Smooth muscle cell (in vitro differentiated cells): ENCODE measurements around the gene RBMS1. TPM values are rescaled to one million over a fixed set of nuclear protein-coding genes. Genes with fewer than 3 reads are reported as not detected.

Source experiments
- DNase-seq: peaks from one replicate; lab custom pipeline; 2025; ENCODE audit not compliant: unreplicated experiment; lab: John Stamatoyannopoulos, UW
- H2AFZ ChIP-seq: fragments of 200-600 bp; sonication (generic); 2 replicates; pipeline ENCODE4 v1.6.0; 2016; ENCODE audit warnings: antibody characterized with exemption, low read depth, mild to moderate bottlenecking
- H3F3A ChIP-seq: fragments of 200-600 bp; sonication (generic); 2 replicates; pipeline ENCODE4 v1.6.0; 2017; ENCODE audit warnings: antibody characterized with exemption, low read depth
- H3K27ac ChIP-seq: fragments of 200-600 bp; sonication (generic); 2 replicates; pipeline ENCODE4 v1.5.1; 2016; ENCODE audit warnings: low read depth, mild to moderate bottlenecking
- H3K27me3 ChIP-seq: fragments of 200-600 bp; sonication (generic); 2 replicates; pipeline ENCODE4 v1.6.1; 2016; ENCODE audit warnings: low read depth, mild to moderate bottlenecking
- H3K36me3 ChIP-seq: fragments of 200-600 bp; sonication (generic); 2 replicates; pipeline ENCODE4 v1.5.1; 2016; ENCODE audit warnings: low read depth
- H3K4me1 ChIP-seq: fragments of 200-600 bp; sonication (generic); 2 replicates; pipeline ENCODE4 v1.5.1; 2016; ENCODE audit warnings: low read depth
- H3K4me2 ChIP-seq: fragments of 200-600 bp; sonication (generic); 2 replicates; pipeline ENCODE4 v1.6.0; 2016; ENCODE audit warnings: mild to moderate bottlenecking
- H3K4me3 ChIP-seq: fragments of 200-600 bp; sonication (generic); 2 replicates; pipeline ENCODE4 v1.5.1; 2016; ENCODE audit warnings: mild to moderate bottlenecking
- H3K79me2 ChIP-seq: fragments of 200-600 bp; sonication (generic); 2 replicates; pipeline ENCODE4 v1.6.0; 2016; ENCODE audit warnings: low read depth, mild to moderate bottlenecking
- H3K9ac ChIP-seq: fragments of 200-600 bp; sonication (generic); 2 replicates; pipeline ENCODE4 v1.6.0; 2016; ENCODE audit warnings: low read depth
- H3K9me3 ChIP-seq: fragments of 200-600 bp; sonication (generic); replicated peaks from 2 replicates; pipeline ENCODE4 v1.5.1; 2016; ENCODE audit warnings: low read depth
- H4K20me1 ChIP-seq: fragments of 200-600 bp; sonication (generic); 2 replicates; pipeline ENCODE4 v1.6.0; 2016; ENCODE audit warnings: low read depth
- CTCF ChIP-seq: fragments of 200-600 bp; sonication (generic); IDR thresholded peaks from 2 replicates; pipeline ENCODE4 v1.5.1; 2017; ENCODE audit warnings: borderline replicate concordance, mild to moderate bottlenecking, antibody characterized with exemption; ENCODE audit not compliant: insufficient read depth, poor library complexity, severe bottlenecking
- WGBS: methylation state at CpG from one replicate; pipeline ENCODE4 v1.1.7; 2016; ENCODE audit warnings: low lambda C conversion rate; 5-methylcytosine and 5-hydroxymethylcytosine counted together
- polyA plus RNA-seq: library from polyadenylated mRNA; unstranded; fragments of >200 nt; fragmentation: Nextera tagmentation; extraction: Ambion mirVana; gene quantifications from 2 replicates; pipeline ENCODE4 v1.2.1, GENCODE V29; 2016
- total RNA-seq: library from RNA; depleted of rRNA; stranded (reverse); fragments of >200 nt; gene quantifications from 2 replicates; pipeline ENCODE4 v1.2.3, GENCODE V29; 2014

RBMS1 gene
- total and polyA plus RNA-seq, 2 experiments from 2014 or later = 103 to 160 TPM

DNA sequence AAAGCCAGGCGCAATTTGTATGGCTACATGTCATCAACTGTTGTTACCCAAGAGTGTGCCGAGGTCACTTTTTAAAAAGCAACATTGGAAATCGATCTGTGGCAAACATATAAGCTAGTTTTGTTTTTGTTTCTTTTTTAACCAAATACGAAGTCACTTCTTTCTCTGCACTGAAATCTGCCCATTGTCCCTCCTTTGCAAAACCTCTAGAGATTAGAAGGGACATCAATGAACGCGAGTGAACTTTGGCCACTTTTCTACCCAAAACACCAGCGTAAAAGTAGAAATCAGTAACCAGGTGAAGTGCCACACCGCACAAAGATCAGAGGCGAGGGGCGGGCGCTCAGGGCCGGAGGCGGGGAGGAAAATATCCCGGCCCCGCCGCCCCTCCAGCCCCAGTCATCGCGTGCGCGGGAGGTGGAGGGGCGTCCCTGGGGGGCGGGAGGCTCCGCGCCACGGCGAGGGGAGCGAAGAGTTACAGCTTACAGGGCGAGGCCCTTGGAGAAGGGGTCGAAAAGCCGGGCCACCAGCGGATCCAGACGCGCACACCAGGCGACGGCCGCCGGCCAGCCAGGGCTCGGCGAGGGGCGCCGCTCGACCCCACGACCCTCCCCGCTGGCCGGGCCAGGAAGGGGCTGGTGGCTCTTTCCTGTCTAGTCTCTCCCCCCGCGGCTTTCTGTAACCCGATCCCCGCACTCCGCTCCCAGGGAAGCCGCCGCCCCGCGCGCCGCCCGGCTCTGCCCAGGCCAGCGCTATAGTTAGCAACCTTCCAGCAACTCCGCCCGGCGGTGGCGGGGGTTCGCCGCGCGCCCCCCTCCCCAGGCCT is 993 bp downstream of the RBMS1 start:
- 2% methylated on average over 45 of the region's 66 CpGs for WGBS
- no peaks in the 10 kb centered on the region for H3K27me3 ChIP-seq
- H3F3A ChIP-seq = no peaks in the 10 kb centered on the region
- peaks cover 12% of the 10 kb centered on the region for H3K4me1 ChIP-seq
- peaks cover 39% of the 10 kb centered on the region for H4K20me1 ChIP-seq
- H3K4me3 ChIP-seq = peak overlapping the region; percentile 99
- H3K36me3 ChIP-seq = no peaks in the 10 kb centered on the region
- peaks cover 60% of the 10 kb centered on the region for H3K79me2 ChIP-seq
- H2AFZ ChIP-seq = peak overlapping the region; percentile 73
- peak overlapping the region; percentile 99 for H3K27ac ChIP-seq
- no peaks in the 10 kb centered on the region for H3K9me3 ChIP-seq
- no peak for TF ChIP-seq CTCF
- H3K4me2 ChIP-seq = peak overlapping the region; percentile 100
- peak; percentile 63 for DNase-seq
- peak overlapping the region; percentile 99 for H3K9ac ChIP-seq

DNA sequence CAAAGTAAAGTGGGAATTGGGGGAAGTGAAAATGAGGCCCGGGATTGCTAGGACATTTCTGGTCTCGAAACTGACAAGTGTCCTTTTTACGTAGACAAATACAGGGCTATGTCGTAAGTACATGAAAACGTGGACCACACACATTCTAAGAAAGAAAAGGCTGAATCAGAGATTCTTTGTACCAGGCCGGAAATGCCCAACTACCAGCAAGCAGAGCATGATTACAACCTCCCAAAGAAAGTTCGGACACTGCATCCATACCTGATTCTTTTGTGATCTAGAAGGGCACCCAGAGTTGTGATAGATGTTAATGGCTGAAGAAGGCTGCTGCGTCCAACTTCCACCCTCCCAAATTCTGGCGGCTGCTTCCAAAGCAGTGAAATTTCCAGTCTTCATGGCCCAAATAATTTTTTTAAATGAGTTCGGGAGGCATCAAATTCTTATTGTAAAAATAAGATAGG is 1.7 kb downstream of the RBMS1 start:
- peaks cover 12% of the 10 kb centered on the region for H3K4me1 ChIP-seq
- no peak for TF ChIP-seq CTCF
- peak overlapping the region; percentile 73 for H2AFZ ChIP-seq
- H3K27ac ChIP-seq = peak overlapping the region; percentile 99
- peak overlapping the region; percentile 99 for H3K4me3 ChIP-seq
- H3K9ac ChIP-seq = peak overlapping the region; percentile 99
- peak overlapping the region; percentile 100 for H3K4me2 ChIP-seq
- 1% methylated on average over 10 of the region's 10 CpGs for WGBS
- H3F3A ChIP-seq = no peaks in the 10 kb centered on the region
- no peaks in the 10 kb centered on the region for H3K9me3 ChIP-seq
- no peaks in the 10 kb centered on the region for H3K27me3 ChIP-seq
- H3K36me3 ChIP-seq = no peaks in the 10 kb centered on the region
- no peak for DNase-seq
- peaks cover 67% of the 10 kb centered on the region for H3K79me2 ChIP-seq
- peaks cover 46% of the 10 kb centered on the region for H4K20me1 ChIP-seq

DNA sequence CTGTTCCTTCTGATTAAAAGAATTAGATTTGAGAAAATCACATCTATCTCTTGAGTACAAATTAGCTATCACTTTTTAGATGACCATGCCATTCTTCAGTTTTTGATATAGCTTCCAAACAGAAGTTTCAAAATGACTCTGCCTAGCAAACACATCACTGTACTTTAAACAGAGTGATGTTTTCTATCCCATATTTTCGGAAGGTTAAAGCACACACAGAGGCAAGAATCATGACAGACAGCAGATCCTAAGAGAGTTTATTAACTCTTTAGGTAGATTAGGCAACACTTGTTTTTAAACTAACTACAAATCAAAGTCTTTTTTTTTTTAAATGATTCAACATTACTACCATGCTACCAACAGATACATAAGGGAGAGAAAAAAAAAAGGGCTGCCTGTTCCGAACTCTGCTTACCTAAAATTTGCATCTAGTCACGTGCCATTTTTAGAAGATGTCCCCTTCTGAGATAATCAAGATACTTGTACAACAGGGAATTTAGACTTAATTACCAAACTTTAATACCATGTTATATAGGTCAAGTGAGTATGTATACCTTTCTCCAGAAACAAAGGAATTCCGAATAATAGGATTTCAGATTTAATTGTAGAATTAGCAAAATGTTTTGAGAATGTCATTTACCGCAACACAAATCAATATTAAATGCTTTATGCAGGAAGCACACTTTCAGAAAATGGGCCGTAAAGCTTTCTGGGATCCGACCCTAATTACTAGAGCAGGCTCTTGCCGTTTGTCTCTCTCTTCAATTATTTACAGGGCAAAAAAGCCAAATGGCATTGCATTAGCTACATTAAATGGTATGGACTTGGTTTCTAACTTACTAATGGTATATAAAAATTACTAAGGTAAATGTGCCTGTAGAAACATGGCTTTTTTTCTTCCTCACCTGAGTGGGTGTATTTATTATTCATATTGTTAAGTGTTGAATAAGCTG is 2.6 kb downstream of the RBMS1 start:
- TF ChIP-seq CTCF = no peak
- peak overlapping the region; percentile 99 for H3K9ac ChIP-seq
- H3F3A ChIP-seq = no peaks in the 10 kb centered on the region
- DNase-seq = no peak
- peaks cover 12% of the 10 kb centered on the region for H3K4me1 ChIP-seq
- H3K4me3 ChIP-seq = peak overlapping the region; percentile 99
- H3K36me3 ChIP-seq = no peaks in the 10 kb centered on the region
- peak overlapping the region; percentile 100 for H3K4me2 ChIP-seq
- WGBS = 36% methylated on average over 8 of the region's 8 CpGs
- H3K27ac ChIP-seq = peak overlapping the region; percentile 99
- H3K9me3 ChIP-seq = no peaks in the 10 kb centered on the region
- H3K27me3 ChIP-seq = no peaks in the 10 kb centered on the region
- H2AFZ ChIP-seq = no peak overlapping the region
- peaks cover 55% of the 10 kb centered on the region for H4K20me1 ChIP-seq
- H3K79me2 ChIP-seq = peaks cover 76% of the 10 kb centered on the region
